ENCODE data around the gene TH.

- TF ChIP-seq POLR2A (IDR thresholded peaks at IDR 0.05; ENCODE audit: low read length) (no peak), CTCF (IDR thresholded peaks at IDR 0.05) (no peak), EP300 (IDR thresholded peaks at IDR 0.05) (no peak), RFX5 (IDR thresholded peaks at IDR 0.05) (no peak), NR3C1 (IDR thresholded peaks at IDR 0.05) (no peak), ZFP36 (IDR thresholded peaks at IDR 0.05; ENCODE audit: borderline replicate concordance, partially characterized antibody) (no peak), ELK1 (IDR thresholded peaks at IDR 0.05; ENCODE audit: low read depth, low read length) (no peak)
Observed at GRCh38 chr11:2121227-2122130, 50.1 kb downstream of the TH start.

Data from A549 (cell line).